DLD1 (cell line): ENCODE measurements around the gene MGAT3.

ENCODE experiments used
- in situ Hi-C: cut with HindIII; loops from 2 replicates; pipeline ENCODE4 v1.10.0; 2017; ENCODE audit warnings: low sequenced_read_pairs

Gene MGAT3

GRCh38 chr22:39428597-39429071 lies 28.2 kb upstream of the MGAT3 start:
- in situ Hi-C loops, result no loop called here

GRCh38 chr22:39429186-39429585 lies 27.6 kb upstream of the MGAT3 start:
- in situ Hi-C loops, result no loop called here

GRCh38 chr22:39429916-39430575 lies 26.8 kb upstream of the MGAT3 start:
- in situ Hi-C loops, result no loop called here

- in situ Hi-C loops, result no loop called here
Observed at GRCh38 chr22:39430576-39431150, 26.1 kb upstream of the MGAT3 start.

- in situ Hi-C loops, result no loop called here
Observed at GRCh38 chr22:39431216-39431801, 25.5 kb upstream of the MGAT3 start.

GRCh38 chr22:39431821-39432251 lies 25.0 kb upstream of the MGAT3 start:
- in situ Hi-C loops, result no loop called here

GRCh38 chr22:39432361-39432811 lies 24.4 kb upstream of the MGAT3 start:
- in situ Hi-C loops, result no loop called here

GRCh38 chr22:39433476-39434242 lies 23.2 kb upstream of the MGAT3 start:
- in situ Hi-C loops, result no loop called here

GRCh38 chr22:39434243-39434653 lies 22.6 kb upstream of the MGAT3 start:
- in situ Hi-C loops, result no loop called here

- in situ Hi-C loops, result no loop called here
Observed at GRCh38 chr22:39434721-39435120, 22.1 kb upstream of the MGAT3 start.

- in situ Hi-C loops, result no loop called here
Observed at GRCh38 chr22:39435616-39436015, 21.2 kb upstream of the MGAT3 start.

GRCh38 chr22:39437791-39438704 lies 18.8 kb upstream of the MGAT3 start:
- in situ Hi-C loops, result no loop called here

- in situ Hi-C loops, result no loop called here
Observed at GRCh38 chr22:39439170-39439569, 17.6 kb upstream of the MGAT3 start.

GRCh38 chr22:39443398-39443797 lies 13.4 kb upstream of the MGAT3 start:
- in situ Hi-C loops, result no loop called here

GRCh38 chr22:39444247-39444800 lies 12.5 kb upstream of the MGAT3 start:
- in situ Hi-C loops, result no loop called here

GRCh38 chr22:39444937-39445465 lies 11.8 kb upstream of the MGAT3 start:
- in situ Hi-C loops, result no loop called here

- in situ Hi-C loops, result no loop called here
Observed at GRCh38 chr22:39445678-39446077, 11.1 kb upstream of the MGAT3 start.

GRCh38 chr22:39446239-39446721 lies 10.5 kb upstream of the MGAT3 start:
- in situ Hi-C loops, result no loop called here

GRCh38 chr22:39448205-39449054 lies 8.4 kb upstream of the MGAT3 start:
- in situ Hi-C loops, result no loop called here
